ENCODE measurements around the gene SLX4. TPM values are rescaled to one million over a fixed set of nuclear protein-coding genes. Genes with fewer than 3 reads are reported as not detected.

SLX4 gene
- total RNA-seq, 1 donor from 2014 or later = 12.0 TPM

GRCh38 chr16:3646348-3646920, 35.0 kb upstream of the SLX4 start:
- H3K4me3 Mint-ChIP-seq = no peak overlapping the region

GRCh38 chr16:3645504-3646347, 34.3 kb upstream of the SLX4 start:
- DNase-seq (ENCODE audit: low spot score in 2 of 2, unreplicated experiment in 2 of 2) = peak in 1 of 2 experiments; percentile 51
- Mint-ChIP-seq H3K4me1 (peaks cover 20% of the 10 kb centered on the region), H3K4me3 (no peak overlapping the region), H3K36me3 (no peaks in the 10 kb centered on the region), H3K27me3 (ENCODE audit: low read depth) (no peaks in the 10 kb centered on the region), H3K27ac (peak overlapping the region; percentile 87), H3K9me3 (no peaks in the 10 kb centered on the region)
- no peak for TF ChIP-seq CTCF (IDR thresholded peaks at IDR 0.05; ENCODE audit: unreplicated experiment)

More at GRCh38 chr16:3646348-3646920, 35.0 kb upstream of the SLX4 start:
- DNase-seq (ENCODE audit: low spot score in 2 of 2, unreplicated experiment in 2 of 2) = peak in 1 of 2 experiments; percentile 24
- Mint-ChIP-seq H3K9me3 (no peaks in the 10 kb centered on the region), H3K4me1 (peaks cover 20% of the 10 kb centered on the region), H3K27me3 (ENCODE audit: low read depth) (no peaks in the 10 kb centered on the region), H3K27ac (peak overlapping the region; percentile 50), H3K36me3 (peaks cover under 1% of the 10 kb centered on the region)
- no peak for TF ChIP-seq CTCF (IDR thresholded peaks at IDR 0.05; ENCODE audit: unreplicated experiment)

GRCh38 chr16:3645108-3645503, 33.7 kb upstream of the SLX4 start:
- DNase-seq (ENCODE audit: low spot score in 2 of 2, unreplicated experiment in 2 of 2) = no peak
- Mint-ChIP-seq H3K27me3 (ENCODE audit: low read depth) (no peaks in the 10 kb centered on the region), H3K4me1 (peaks cover 23% of the 10 kb centered on the region), H3K27ac (peak overlapping the region; percentile 87), H3K36me3 (peaks cover 2% of the 10 kb centered on the region), H3K4me3 (no peak overlapping the region), H3K9me3 (no peaks in the 10 kb centered on the region)
- TF ChIP-seq CTCF (IDR thresholded peaks at IDR 0.05; ENCODE audit: unreplicated experiment) = no peak

- peaks cover 6% of the 10 kb centered on the region for H3K9me3 Mint-ChIP-seq
- no peak for TF ChIP-seq CTCF (IDR thresholded peaks at IDR 0.05; ENCODE audit: unreplicated experiment)
- peaks cover 29% of the 10 kb centered on the region for H3K4me1 Mint-ChIP-seq
- peaks cover 7% of the 10 kb centered on the region for H3K36me3 Mint-ChIP-seq
- DNase-seq (ENCODE audit: low spot score in 2 of 2, unreplicated experiment in 2 of 2) = peak in 1 of 2 experiments; percentile 22
- peak overlapping the region; percentile 56 for H3K27ac Mint-ChIP-seq
- no peaks in the 10 kb centered on the region for H3K27me3 Mint-ChIP-seq (ENCODE audit: low read depth)
- no peak overlapping the region for H3K4me3 Mint-ChIP-seq
Observed at GRCh38 chr16:3643095-3643730, 31.8 kb upstream of the SLX4 start.

GRCh38 chr16:3642397-3643094, 31.1 kb upstream of the SLX4 start:
- H3K9me3 Mint-ChIP-seq = peaks cover 6% of the 10 kb centered on the region
- TF ChIP-seq CTCF (IDR thresholded peaks at IDR 0.05; ENCODE audit: unreplicated experiment) = no peak
- peaks cover 7% of the 10 kb centered on the region for H3K36me3 Mint-ChIP-seq
- no peaks in the 10 kb centered on the region for H3K27me3 Mint-ChIP-seq (ENCODE audit: low read depth)
- peak in 1 of 2 experiments; percentile 43 for DNase-seq (ENCODE audit: low spot score in 2 of 2, unreplicated experiment in 2 of 2)
- H3K4me1 Mint-ChIP-seq = peaks cover 33% of the 10 kb centered on the region
- H3K27ac Mint-ChIP-seq = peak overlapping the region; percentile 56
- no peak overlapping the region for H3K4me3 Mint-ChIP-seq

All from mesothelial cell of epicardium (in vitro differentiated cells).